HG02970 (cell line): Measurements from ENCODE around the gene TGIF2.
A peak's percentile ranks its signal among the peaks of the same experiment; 100 is the strongest.

Source experiments
- ATAC-seq: cut with Tn5 transposase; IDR thresholded peaks from one replicate; pipeline ENCODE4 v1.9.1; 2021; ENCODE audit warnings: mild to moderate bottlenecking, moderate library complexity, moderate number of reproducible peaks; ENCODE audit not compliant: unreplicated experiment, low FRiP score

TGIF2 gene

DNA sequence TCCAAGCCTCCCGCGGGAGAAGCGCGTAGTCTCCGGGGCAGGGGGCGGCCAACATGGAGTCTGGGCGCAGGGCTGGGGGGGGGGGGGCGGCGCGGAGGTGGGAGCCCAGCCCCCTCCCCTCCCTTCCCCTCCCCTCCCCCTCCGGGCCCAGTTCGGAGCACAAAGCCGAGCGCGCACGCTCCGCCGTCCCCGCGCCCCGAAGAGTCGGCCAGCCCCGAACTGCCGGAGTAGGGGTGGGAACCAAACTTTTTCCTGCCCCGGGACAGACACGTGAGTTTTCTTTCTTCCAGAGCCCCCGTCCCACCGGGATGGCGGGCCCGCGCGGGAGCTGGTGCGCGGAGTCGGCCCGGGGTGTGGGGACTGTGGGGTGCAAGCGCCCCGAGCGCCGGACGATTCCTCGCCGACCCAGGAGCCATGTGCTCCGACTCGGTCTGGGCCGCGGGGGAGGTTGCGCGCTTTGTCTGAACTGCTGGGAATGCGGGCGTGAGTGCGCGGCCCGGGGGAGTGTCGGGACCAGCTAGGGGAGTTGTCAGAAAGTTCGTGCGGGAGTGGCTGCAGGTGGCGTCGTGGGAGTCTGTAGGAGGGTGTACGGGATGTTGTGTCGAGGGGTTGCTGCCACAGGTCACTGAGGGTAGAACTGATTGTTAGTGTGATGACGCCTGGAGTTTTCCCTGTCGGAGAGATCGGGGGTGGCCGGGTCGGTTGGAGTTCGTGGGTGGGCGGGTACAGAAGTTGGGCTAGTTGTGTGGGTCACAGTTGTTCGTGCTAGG, 1.2 kb downstream of the TGIF2 start:
- ATAC-seq: no peak

DNA sequence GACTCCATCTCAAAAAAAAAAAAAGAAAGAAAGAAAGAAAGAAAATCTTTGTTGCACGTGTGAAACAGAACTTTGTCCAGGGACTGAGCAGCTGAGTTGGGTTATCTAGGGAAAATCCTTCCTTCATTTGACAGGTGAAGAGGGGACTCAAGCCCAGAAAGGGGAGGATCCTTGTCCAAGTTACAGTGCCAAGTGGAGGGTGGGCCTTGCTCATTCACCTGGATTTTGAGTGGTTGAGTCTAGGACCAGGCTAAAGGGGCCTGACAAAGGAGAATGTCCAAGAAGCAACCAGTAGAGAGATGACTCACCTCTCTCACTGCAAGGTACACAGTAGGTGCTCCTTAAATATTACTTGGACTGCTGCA, 2.7 kb downstream of the TGIF2 start:
- no peak for ATAC-seq

DNA sequence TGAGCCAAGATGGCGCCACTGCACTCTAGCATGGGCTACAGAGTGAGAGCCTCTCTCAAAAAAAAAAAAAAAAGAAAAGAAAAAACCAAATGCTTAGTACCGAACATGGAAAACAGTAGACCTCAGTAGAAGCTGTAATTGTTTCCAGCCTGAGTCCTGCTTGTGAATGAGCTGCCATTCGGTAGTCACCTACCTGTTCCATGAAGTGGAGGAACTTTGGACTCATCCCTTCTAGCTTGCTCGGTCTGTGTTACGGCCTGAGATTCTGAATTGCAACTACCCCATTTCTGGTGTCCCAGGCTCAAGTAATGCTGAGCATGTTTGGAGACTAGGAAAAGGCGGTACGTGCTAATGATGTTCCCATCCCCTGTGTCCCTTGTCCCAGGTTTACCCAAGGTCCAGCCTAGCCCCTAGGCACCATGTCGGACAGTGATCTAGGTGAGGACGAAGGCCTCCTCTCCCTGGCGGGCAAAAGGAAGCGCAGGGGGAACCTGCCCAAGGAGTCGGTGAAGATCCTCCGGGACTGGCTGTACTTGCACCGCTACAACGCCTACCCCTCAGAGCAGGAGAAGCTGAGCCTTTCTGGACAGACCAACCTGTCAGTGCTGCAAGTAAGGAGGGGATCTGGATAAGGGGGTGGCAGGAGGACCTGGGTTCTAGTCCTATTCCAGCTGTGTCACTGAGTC, 5.1 kb downstream of the TGIF2 start:
- ATAC-seq: no peak

- no peak for ATAC-seq
Observed at GRCh38 chr20:36579996-36580545, 6.7 kb downstream of the TGIF2 start.

- ATAC-seq: no peak
Observed at GRCh38 chr20:36582322-36582721, 8.9 kb downstream of the TGIF2 start.

- ATAC-seq: no peak
Observed at GRCh38 chr20:36582821-36583220, 9.4 kb downstream of the TGIF2 start.

DNA sequence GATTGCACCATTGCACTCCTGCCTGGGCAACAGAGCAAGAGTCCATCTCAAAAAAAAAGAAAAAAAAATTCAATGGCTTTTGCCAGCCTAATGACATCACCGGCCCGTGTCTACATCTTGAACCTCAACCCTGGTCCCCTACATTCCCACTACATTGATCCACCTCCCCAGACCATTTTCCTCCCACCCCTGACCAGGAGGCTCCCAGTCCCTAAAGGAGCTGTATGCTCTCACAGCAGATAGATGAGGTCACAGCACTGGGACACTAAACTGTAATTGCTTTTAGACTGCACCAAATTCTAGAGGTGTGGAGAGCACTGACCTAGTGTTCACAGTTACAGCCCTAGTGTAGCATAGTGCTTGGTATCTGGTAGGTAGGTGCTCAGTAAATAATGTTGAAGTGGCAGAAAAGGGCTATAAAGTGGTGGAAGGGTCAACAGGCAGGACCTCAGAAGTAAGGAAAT, 10.7 kb downstream of the TGIF2 start:
- ATAC-seq: no peak

- no peak for ATAC-seq
Observed at GRCh38 chr20:36585410-36586125, 12.2 kb downstream of the TGIF2 start.

DNA sequence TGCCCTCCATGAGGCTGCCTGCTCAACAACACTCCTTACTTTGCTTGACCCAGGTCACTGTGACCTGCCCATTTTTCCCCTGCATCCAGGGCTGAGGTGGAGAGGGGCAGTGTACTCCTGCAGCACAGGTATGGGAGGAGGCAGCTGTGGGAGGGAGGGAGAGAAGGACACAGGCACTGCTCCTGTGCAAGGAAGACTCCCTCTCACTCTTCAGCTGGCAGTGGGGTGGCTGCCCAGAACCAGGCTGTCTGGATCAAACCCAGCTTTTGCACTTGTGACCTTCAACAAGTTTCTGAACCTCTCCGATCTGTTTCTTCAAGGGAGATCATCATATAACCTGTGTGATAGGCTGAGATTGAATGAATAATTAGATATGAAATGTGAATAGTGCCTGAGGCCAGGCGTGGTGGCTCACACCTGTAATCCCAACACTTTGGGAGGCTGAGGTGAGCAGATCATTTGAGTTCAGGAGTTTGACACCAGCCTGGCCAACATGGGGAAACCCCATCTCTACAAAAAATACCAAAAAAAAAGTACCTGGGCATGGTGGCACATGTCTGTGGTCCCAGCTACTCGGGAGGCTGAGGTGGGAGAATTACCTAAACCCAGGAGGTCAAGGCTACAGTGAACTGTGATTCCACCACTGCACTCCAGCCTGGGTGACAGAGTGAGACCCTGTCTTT, 14.1 kb downstream of the TGIF2 start:
- ATAC-seq: no peak

DNA sequence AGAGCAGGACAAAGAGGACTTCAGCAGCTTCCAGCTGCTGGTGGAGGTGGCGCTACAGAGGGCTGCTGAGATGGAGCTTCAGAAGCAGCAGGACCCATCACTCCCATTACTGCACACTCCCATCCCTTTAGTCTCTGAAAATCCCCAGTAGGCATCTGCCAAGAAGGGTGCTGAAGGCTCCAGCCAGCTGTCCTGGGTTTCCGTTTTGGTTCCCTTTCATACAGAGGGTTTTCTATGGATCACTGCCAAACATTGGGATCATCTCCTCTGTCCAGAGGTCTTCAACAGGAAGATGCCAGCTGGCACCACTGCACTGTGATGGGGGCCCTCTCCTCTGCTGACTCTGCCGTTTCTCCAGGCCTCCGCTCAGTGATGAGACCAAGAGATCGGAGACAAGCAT, 17.9 kb downstream of the TGIF2 start:
- no peak for ATAC-seq

DNA sequence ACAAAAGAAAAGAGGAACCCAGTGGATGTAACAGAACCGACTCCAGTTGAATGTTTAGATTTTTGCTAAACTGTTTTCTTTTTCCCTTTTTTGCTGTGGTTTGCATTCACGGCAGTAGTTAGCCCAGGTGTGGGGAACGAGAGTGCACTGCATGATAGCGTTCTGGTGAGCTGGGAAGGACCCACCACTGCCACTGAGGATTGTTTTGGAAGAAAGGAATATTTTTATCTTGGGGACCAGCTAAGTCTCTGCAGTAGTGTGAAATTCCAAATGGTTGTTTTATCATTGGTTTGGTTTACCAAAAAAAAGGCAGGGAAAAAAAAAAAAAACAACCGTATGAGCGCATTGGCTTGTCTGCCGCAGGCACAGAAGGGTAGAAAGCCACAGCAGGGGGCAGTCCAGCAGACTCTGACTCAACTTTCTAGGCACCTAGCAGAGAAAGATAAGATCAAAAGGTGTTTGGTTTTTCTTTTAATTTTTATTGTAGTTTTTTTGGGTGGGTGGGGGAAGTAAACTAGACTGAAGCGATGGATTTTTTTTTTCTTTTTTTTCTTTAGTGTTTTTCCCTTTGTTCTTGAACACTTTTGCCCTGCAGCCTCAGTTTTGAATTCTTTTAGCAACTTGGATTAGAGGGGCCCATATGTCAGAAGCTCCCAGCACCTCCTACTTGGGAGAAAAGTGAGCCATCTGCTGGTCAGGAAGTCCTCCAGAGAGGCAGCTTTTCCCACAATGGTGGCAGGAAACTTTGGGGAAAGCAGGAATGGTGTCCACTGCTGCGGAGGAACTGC, 18.7 kb downstream of the TGIF2 start:
- ATAC-seq: no peak

DNA sequence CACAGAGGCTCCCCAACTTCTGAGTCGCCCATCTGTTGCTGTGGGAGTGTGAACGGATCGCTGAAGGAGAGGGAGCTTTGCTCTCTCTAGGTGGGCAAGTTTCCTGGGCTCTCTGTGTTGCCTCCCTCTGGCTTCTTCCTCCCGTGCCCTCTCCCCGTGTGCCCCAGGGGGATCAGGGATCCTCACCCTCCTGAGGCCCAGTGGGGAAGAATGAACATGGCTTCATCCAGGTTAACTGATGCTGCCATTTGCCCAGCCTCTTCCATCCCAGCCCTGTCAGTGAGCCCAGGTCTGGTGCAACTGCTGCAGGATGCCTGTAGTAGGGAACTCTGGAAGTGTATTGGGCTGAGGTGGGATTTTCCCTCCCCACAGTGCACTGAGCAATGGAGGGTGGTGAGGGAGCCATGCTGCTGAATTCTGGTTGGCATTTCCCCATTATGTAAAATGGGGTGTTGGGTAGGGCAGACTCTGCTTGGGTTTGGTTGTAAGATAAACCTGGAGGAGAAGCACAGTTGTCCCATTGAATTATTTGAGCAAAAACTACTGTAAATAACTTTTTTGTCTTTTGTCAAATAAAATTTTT, 20.0 kb downstream of the TGIF2 start:
- ATAC-seq: no peak

DNA sequence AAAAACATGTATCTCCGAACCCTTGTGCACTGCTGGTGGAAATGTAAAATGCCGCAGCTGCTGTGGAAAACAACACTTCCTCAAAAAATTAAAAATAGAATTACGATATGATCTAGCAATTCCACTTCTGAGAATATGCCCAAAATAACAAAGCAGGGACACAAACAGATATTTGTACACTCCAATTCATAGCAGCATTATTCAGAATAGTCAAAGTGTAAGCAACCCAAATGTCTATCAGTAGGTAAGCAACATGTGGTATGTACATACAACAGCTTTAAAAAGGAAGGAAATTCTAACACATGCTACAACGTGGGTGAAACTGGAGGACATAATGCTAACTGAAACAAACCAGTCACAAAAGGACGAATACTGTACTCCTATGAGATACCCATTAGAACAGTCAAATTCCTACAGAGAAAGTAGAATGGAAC, 26.5 kb downstream of the TGIF2 start:
- no peak for ATAC-seq

- no peak for ATAC-seq
Observed at GRCh38 chr20:36601540-36601939, 28.1 kb downstream of the TGIF2 start.

- peak; percentile 24 for ATAC-seq
Observed at GRCh38 chr20:36604952-36605398, 31.6 kb downstream of the TGIF2 start.

DNA sequence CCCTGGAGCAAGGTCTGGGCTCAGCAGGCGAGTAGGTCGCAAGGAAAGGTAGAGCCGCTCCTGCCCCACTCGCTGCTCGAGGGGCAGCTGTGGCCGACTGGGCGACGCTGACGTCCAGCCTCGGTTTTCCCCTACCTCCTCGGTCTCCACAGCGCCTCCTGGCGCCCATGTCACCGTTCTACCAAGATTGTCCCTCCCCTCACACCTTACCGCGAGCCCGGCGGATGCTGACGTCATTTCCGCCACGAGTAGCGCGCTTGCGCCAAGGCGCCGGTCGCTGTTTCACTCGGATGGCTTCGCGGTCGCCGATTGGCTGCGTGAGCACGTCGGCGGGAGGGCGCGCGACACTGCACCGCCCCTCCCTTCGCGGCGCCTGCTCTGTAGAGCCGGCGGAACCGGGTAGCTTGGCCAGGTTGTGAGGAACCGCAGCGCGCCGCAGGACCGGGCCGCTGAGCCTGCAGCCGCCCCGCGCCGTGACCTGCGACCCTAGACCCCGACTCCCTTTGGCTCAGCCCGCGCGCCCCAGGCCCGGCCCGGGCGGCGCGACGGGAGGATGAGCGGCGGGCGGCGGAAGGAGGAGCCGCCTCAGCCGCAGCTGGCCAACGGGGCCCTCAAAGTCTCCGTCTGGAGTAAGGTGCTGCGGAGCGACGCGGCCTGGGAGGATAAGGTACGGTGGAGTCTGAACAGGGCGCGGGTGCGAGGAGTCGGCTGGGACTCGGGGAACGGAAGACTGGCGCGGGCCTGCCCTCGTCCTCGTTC, 32.2 kb downstream of the TGIF2 start, which contains the start of gene RAB5IF:
TSS of gene RAB5IF (plus strand) at position 381 of the 759 bp plus-strand sequence. CDS start at position 554, 173 bp downstream.
- peak; percentile 88 for ATAC-seq

GRCh38 chr20:36606158-36607066, 33.0 kb downstream of the TGIF2 start:
- no peak for ATAC-seq
